GM19395 (cell line): ENCODE data around the gene TTC7B.

ENCODE experiments used
- ATAC-seq: cut with Tn5 transposase; IDR thresholded peaks from one replicate; pipeline ENCODE4 v1.9.1; 2021; ENCODE audit warnings: mild to moderate bottlenecking, moderate library complexity; ENCODE audit not compliant: unreplicated experiment

The TTC7B gene

DNA sequence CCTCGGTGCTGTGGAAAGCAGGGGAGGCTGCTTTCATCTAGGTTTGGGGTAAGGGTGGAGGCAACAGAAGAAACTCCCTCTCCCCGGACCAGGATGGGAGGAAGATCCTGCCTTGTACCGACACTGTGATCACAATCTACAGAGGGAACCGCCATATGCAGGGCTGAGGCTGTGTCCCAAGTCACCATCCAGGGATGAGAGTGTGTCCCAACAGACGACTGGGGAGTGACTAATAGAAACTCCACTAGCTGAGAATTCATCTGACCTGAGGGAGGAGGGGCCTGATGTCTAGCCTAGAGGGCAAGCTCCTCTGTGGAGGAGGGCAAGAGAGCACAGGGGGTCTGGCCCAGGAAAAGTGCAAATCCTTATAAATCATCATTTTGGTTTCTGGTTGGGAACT, 247.0 kb downstream of the TTC7B start:
- no peak for ATAC-seq

DNA sequence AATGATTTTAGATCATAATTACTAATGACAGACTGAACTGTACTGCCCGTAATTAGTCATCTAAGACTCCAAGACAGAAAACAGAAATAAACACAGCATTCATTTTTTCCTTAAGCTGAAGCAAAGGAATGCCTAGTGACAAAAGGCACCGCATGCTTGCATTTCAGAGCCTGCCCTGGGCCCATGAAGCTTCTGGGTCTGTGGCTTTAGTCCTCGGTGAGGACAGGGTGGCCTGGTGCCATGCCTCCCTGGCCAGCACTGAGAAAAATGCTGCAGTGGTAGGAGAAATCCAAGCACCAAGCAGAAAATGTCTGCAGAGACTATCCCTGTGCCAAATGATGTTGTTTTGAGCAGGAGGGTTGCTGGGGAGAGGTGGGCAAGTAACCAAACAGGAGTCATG, 247.8 kb downstream of the TTC7B start:
- no peak for ATAC-seq

GRCh38 chr14:90567991-90568390, 248.2 kb downstream of the TTC7B start:
- no peak for ATAC-seq

- no peak for ATAC-seq
Observed at GRCh38 chr14:90567191-90567590, 249.0 kb downstream of the TTC7B start.

GRCh38 chr14:90566481-90566880, 249.7 kb downstream of the TTC7B start:
- no peak for ATAC-seq

GRCh38 chr14:90564496-90564895, 251.7 kb downstream of the TTC7B start:
- no peak for ATAC-seq

GRCh38 chr14:90562652-90563051, 253.6 kb downstream of the TTC7B start:
- no peak for ATAC-seq

DNA sequence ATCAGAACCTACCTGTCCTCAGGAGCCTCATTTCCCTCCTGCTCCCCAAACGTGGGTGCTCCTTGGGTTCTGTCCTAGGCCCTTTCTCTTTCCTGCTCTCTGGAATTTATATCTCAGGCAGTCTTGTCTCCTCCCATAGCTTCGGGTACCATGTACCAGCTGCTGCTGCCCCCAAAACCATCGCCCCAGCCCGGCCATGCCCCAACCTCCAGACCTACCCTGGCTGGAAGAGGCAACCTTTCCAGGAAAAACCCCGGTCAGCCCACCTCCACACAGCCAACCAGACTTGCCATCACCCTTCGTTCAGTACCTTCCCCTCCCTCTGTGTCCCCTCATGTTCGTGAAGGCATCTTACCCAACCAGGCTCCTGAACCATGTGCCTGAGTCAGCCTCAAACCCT, 254.3 kb downstream of the TTC7B start:
- no peak for ATAC-seq

DNA sequence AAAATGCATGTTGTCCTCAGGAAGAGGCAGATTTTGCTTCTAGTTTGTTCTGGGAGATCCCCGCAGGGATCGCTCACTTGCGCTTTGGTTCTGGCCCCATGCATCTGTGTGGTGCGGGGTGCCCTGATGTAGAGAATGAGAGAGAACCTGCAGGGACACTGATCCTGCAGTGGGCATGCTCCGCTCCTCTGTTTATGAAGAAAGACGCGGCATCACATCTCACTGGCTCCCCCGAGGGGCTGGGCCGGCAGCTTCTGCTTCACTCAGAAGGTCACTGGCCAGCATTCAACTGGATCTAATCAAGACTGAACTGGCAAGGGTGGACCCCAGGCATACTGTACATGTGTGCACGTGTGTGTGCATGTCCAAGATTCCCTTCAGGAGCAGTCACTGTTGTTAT, 255.2 kb downstream of the TTC7B start:
- ATAC-seq, result no peak

DNA sequence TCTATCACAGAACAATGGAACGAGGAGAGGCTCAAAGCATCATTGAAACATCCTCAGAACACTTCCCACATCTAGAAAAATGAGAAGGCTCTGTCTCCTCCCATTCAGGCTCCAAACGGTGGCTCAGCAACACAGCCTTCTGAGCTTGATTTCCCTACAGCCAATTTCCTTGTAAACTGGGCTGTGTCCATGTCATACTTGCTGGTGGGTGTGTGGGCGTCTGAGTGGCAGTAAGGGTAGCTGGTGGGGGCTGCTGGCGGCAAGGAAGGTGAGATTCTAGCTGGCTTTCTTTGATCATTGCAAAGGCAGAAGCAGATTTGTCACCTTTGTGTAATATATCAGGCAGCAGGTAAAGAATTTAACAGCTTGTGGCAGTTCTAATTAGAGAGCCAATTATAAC, 255.7 kb downstream of the TTC7B start:
- ATAC-seq, result no peak

DNA sequence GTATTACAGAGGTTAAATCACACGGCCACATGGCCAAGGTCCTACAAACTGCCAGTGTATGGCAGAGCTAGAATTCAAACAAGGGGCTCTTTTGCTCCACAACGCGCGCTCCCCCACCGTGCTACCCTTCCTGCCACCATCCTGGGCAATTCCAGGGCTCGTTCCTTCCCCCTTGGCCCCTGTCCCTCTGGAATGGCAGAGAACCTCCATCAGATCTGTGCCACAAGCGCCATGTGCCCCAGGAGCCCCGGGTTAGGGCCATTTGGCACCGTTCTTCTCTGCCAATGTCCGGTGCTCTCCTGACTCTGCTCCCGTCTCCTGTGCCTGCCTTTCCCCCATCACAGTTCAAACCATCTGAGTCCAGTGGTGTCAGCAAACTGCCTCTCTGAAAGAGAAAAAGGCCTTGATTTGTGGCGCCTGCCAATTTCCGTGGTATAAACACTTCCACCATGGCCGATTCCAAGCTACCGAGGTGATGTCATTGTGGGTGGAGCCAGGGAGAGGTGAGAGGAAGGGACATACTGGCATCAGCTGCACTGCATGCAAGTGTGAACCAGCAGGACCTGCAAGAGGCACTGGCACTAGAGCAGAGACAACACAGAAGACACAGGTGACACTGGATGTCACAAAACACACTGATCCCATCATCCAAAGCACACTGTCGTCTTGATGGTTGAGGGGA, 256.3 kb downstream of the TTC7B start:
- ATAC-seq, result no peak

DNA sequence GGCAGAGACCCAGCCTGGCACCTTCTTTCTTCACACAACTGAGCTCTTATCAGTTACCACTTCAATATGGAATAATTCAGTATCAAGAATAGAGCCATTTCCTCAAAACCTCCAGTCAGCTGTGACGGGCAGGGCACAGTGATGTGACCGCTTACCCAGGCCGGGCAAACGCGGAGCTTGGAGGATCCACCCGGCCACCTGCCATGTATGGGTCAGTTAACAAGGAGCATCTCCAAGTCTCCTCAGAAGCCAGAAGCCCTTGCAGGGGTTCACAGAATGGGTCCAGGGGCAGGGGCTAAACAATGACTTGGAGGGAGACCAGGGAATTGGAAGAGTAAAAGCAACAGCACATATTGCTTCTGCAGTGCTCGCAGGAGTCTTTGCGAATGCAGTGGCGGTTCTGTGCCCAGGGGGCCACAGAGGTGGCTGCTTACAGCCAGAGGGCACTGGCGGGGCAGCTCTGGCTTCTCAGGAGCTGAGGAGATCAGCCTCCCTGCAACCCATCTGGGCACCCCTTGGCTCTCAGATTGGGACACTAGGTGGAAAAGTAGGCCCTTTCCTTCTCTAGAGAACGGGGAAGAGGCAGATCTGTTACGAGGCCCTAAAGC, 257.1 kb downstream of the TTC7B start:
- no peak for ATAC-seq

DNA sequence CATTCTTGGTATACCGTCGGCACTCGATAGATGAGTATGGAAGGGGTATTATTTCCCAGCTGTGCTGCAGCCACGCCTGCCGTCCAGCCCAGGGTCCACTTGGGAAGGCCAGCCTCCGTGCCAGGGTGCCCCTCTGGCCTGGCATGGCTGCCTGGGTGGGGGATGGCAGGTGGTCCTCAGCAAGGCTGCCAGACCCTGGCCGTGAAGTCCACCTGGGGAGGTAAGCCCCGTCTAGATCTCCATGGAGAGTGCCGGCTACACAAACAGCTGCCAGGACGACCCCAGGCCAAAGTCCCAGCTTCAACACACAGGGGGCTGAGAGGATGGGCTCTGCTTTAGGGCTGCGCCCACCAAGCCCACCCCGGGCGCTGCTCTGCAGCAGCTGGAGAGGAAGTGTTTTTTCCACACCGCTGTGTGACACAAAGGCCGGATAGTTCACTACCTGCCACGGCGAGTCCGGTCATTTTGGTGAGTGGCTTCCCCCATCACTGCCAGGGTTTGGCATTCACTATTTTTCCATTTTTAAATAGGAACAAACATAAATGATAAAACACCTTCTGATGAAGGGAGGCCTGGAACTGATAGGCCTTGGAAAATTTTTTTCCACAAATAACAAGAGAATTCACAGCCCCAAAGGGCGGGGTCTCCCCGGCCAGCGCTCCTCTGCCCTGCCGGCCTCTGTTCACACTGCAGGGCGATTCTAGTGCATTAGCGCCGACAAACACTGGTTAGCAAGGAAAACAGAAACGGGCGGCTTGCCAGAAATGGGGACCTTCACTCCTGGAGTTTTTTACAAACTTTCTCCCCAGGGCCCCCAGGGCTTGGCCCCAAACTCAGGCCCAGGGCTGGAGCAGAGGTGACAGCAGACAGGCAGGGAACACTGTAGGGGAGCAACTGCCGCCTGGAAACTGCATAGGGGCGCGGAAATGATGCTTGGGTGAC, 257.9 kb downstream of the TTC7B start:
- ATAC-seq, result no peak

GRCh38 chr14:90557516-90557915, 258.7 kb downstream of the TTC7B start:
- ATAC-seq, result no peak

- no peak for ATAC-seq
Observed at GRCh38 chr14:90556666-90557450, 259.4 kb downstream of the TTC7B start.

DNA sequence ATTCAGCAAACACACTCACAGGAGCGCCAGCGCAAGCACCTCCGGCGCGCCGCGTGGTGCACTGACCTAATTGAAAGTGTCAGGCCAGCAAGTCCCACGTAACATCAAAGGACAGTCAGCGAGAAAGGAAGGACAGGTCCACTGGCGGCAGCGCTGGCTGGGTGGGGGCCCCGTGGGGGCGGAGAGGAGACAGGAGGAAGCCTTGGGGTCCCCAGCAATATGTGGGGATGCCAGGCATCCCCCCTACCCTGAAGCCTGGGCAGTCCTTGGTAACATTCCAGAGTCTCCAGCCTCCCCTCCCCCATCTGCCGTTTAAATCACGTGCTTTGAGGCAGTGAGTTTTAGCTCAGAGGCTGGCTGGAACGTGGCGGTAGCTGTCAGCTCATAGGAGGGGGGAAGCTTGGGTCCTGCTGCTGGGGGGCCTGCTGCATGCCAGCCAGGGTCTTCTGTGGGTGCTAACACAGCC, 260.2 kb downstream of the TTC7B start:
- no peak for ATAC-seq

- ATAC-seq, result no peak
Observed at GRCh38 chr14:90555126-90556011, 260.9 kb downstream of the TTC7B start.

GRCh38 chr14:90554341-90554740, 261.9 kb downstream of the TTC7B start:
- ATAC-seq, result no peak

GRCh38 chr14:90553921-90554336, 262.3 kb downstream of the TTC7B start:
- ATAC-seq, result no peak
